NCI-H2196 (cell line): ENCODE results near the gene NLRP7.

Source experiments
- DNase-seq: peaks from one replicate; lab custom pipeline; 2025; ENCODE audit not compliant: unreplicated experiment; lab: John Stamatoyannopoulos, UW

NLRP7 gene

GRCh38 chr19:54875506-54875905 is 71.8 kb downstream of the NLRP7 start:
- DNase-seq: no peak

DNA sequence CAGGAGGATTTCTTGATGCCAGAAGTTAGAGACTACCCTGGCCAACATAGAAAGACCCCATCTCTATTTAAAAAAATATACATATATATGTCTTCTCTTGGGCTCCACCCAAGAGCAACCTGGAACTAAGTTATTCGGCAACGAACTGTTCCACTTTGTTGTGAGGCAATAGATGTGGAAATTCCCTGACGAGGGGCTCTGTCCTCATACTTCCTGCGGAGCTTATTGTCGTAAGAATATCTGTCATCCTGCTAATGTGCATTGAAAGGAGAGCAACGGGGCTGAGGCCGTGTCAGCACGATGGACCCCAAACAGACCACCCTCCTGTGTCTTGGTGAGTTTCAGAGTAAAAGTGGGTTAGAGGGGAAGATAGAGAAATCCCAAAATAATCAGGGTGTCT is 73.3 kb downstream of the NLRP7 start, which contains the start of gene FCAR:
TSS of gene FCAR (plus strand) at position 246 of the 400 bp plus-strand sequence. CDS start at position 301, 55 bp downstream.
- DNase-seq: no peak
